Endothelial cell of umbilical vein (primary cell): ENCODE measurements around the gene MTTP. TPM values are rescaled to one million over a fixed set of nuclear protein-coding genes. Genes with fewer than 3 reads are reported as not detected.

Experiments
- BruUV-seq: library from RNA; stranded (reverse); fragments of 400-500 nt; replicated peaks from 2 replicates; lab custom pipeline; 2021; lab: Mats Ljungman, UMichigan
- CTCF ChIA-PET: fragments of 300-600, 350-600 bp; sonication (Branson Sonifier 250); formaldehyde crosslinking; loops from one replicate; lab custom pipeline; 2021; ENCODE audit warnings: antibody characterized with exemption, inconsistent platforms; lab: Charles Lee
- POLR2A ChIA-PET: fragments of 300-600, 350-600 bp; sonication (Branson Sonifier 250); formaldehyde crosslinking; loops from one replicate; lab custom pipeline; 2021; ENCODE audit warnings: antibody characterized with exemption, inconsistent platforms; lab: Charles Lee
- DNase-seq: peaks from one replicate; pipeline ENCODE4 v3.0.0-alpha.2; 2011; ENCODE audit warnings: low read depth, low spot score
- FAIRE-seq: peaks from 2 replicates; lab custom pipeline; 2011; peaks lifted over from hg19 to GRCh38; lab: Jason Lieb, UNC
- H2AFZ ChIP-seq: 2 replicates; pipeline ENCODE4 v1.6.0; 2012; ENCODE audit warnings: low read depth, low read length, control low read depth, inconsistent platforms
- H3K27ac ChIP-seq: 2 replicates; pipeline ENCODE4 v1.5.1; 2011; ENCODE audit warnings: low read depth, mild to moderate bottlenecking, control low read depth, low read length, moderate library complexity; ENCODE audit not compliant: insufficient read depth
- H3K27me3 ChIP-seq, 2 experiments: 2 replicates each; pipeline versions ENCODE4 v1.6.0 to v1.6.1; 2011; ENCODE audit warnings: low read length in 2 of 2, mixed read lengths in 1 of 2; ENCODE audit not compliant: control insufficient read depth in 2 of 2, insufficient read depth in 2 of 2
- H3K36me3 ChIP-seq, 2 experiments: 2 replicates in 1 of 2; 3 replicates in 1 of 2; pipeline ENCODE4 v1.5.1; 2011; ENCODE audit warnings: low read length in 2 of 2, mild to moderate bottlenecking in 1 of 2, moderate library complexity in 1 of 2; ENCODE audit not compliant: control insufficient read depth in 2 of 2, insufficient read depth in 2 of 2; ENCODE audit errors: extremely low read depth in 1 of 2
- H3K4me1 ChIP-seq: 3 replicates; pipeline ENCODE4 v1.5.1; 2011; ENCODE audit warnings: mild to moderate bottlenecking, low read length; ENCODE audit not compliant: control insufficient read depth, insufficient read depth; ENCODE audit errors: extremely low read depth
- H3K4me2 ChIP-seq: 2 replicates; pipeline ENCODE4 v1.6.1; 2011; ENCODE audit warnings: low read length, control low read depth, mixed read lengths; ENCODE audit not compliant: insufficient read depth
- H3K4me3 ChIP-seq, 3 experiments: fragments of 200-600 bp in 1 of 3; sonication (generic), shearing (Covaris generic) in 1 of 3; replicated peaks in 1 of 3; 2 replicates each; pipeline ENCODE4 v1.5.1; 2011 to 2016; ENCODE audit warnings: control low read depth in 3 of 3, low read length in 3 of 3, mild to moderate bottlenecking in 2 of 3, inconsistent platforms in 1 of 3, low read depth in 1 of 3, moderate library complexity in 1 of 3; ENCODE audit not compliant: insufficient read depth in 1 of 3
- H3K79me2 ChIP-seq: 2 replicates; pipeline ENCODE4 v1.6.0; 2012; ENCODE audit warnings: low read length, inconsistent platforms; ENCODE audit not compliant: control insufficient read depth, insufficient read depth
- H3K9ac ChIP-seq: replicated peaks from 2 replicates; pipeline ENCODE3; 2011; ENCODE audit warnings: low read length, control low read depth; ENCODE audit not compliant: insufficient read depth; ENCODE audit errors: extremely low read depth
- H3K9me1 ChIP-seq: replicated peaks from 3 replicates; pipeline ENCODE4 v1.6.0; 2011; ENCODE audit warnings: mild to moderate bottlenecking, low read length; ENCODE audit not compliant: control insufficient read depth, insufficient read depth; ENCODE audit errors: extremely low read depth
- H3K9me3 ChIP-seq: replicated peaks from 2 replicates; pipeline ENCODE4 v1.5.1; 2012; ENCODE audit warnings: low read length, inconsistent platforms; ENCODE audit not compliant: control insufficient read depth, insufficient read depth
- H4K20me1 ChIP-seq: replicated peaks from 2 replicates; pipeline ENCODE3; 2011; ENCODE audit warnings: mild to moderate bottlenecking, low read length; ENCODE audit not compliant: control insufficient read depth, insufficient read depth; ENCODE audit errors: extremely low read depth
- CTCF ChIP-seq, 2 donors: IDR thresholded peaks; 1 replicate in 1 of 2; 2 replicates in 1 of 2; pipeline ENCODE4 v1.5.1; 2011; ENCODE audit warnings: low read length in 2 of 2, mild to moderate bottlenecking in 2 of 2, moderate library complexity in 2 of 2, control low read depth in 1 of 2, inconsistent platforms in 1 of 2, low read depth in 1 of 2; ENCODE audit not compliant: insufficient read depth in 1 of 2; ENCODE audit errors: extremely low read depth in 1 of 2
- EZH2 ChIP-seq: IDR thresholded peaks from 2 replicates; pipeline ENCODE4 v1.6.1; 2012; ENCODE audit warnings: borderline replicate concordance, low read depth, mild to moderate bottlenecking, moderate library complexity, low read length, inconsistent platforms; ENCODE audit not compliant: severe bottlenecking
- FOS ChIP-seq: IDR thresholded peaks from 2 replicates; pipeline ENCODE4 v1.6.1; 2011; ENCODE audit warnings: mild to moderate bottlenecking, low read length, moderate library complexity, borderline replicate concordance; ENCODE audit not compliant: insufficient read depth
- GATA2 ChIP-seq: IDR thresholded peaks from 2 replicates; pipeline ENCODE4 v1.7.0; 2011; ENCODE audit warnings: low read depth, mild to moderate bottlenecking, moderate library complexity, mixed read lengths, low read length; ENCODE audit not compliant: insufficient read length, insufficient read depth
- JUN ChIP-seq: IDR thresholded peaks from 2 replicates; pipeline ENCODE4 v1.6.1; 2011; ENCODE audit warnings: borderline replicate concordance, low read depth; ENCODE audit not compliant: insufficient read length, insufficient read depth
- MAX ChIP-seq: IDR thresholded peaks from 2 replicates; pipeline ENCODE4 v1.6.1; 2011; ENCODE audit not compliant: insufficient read depth, insufficient read length
- MYC ChIP-seq: IDR thresholded peaks from one replicate; pipeline ENCODE4 v1.6.1; 2011; ENCODE audit warnings: mild to moderate bottlenecking, low read depth, low read length
- POLR2A ChIP-seq: IDR thresholded peaks from 2 replicates; pipeline ENCODE4 v1.6.1; 2012; ENCODE audit warnings: low read depth, mild to moderate bottlenecking, control low read depth, low read length
- POLR2AphosphoS5 ChIP-seq: IDR thresholded peaks from 2 replicates; pipeline ENCODE4 v1.6.1; 2012; ENCODE audit warnings: low read depth, mild to moderate bottlenecking, control low read depth, low read length, moderate library complexity; ENCODE audit not compliant: insufficient read depth
- dilution Hi-C: fragments of 300-500 bp; cut with MboI; formaldehyde crosslinking; loops from one replicate; pipeline ENCODE4 v1.15.0; 2019; ENCODE audit warnings: low sequenced_read_pairs; ENCODE audit not compliant: extremely low pct_ligation_motif_present
- intact Hi-C: fragments of 100-400 bp; cut with micrococcal nuclease; formaldehyde crosslinking; loops from one replicate; pipeline ENCODE4 v1.10.0; 2022
- polyA plus RNA-seq, 4 experiments: library from polyadenylated mRNA; depleted of rRNA in 3 of 4; stranded (reverse) in 3 of 4; unstranded in 1 of 4; fragments of >200 nt; gene quantifications; 2 replicates each; pipeline versions ENCODE4 v1.2.1 to v1.2.3, GENCODE V29; 2011 to 2012; ENCODE audit warnings: missing spikeins in 1 of 4
- total RNA-seq: library from RNA; stranded (reverse); gene quantifications from 2 replicates; pipeline ENCODE4 v1.2.3, GENCODE V29; 2021

MTTP gene
- total and polyA plus RNA-seq, 2 donors (not counting 3 experiments of a cell fraction or from before 2014, with no cell fraction given) = not detected

GRCh38 chr4:99536271-99536670 is 38.4 kb upstream of the MTTP start:
- DNase-seq (no peak), FAIRE-seq (no peak)
- TF ChIP-seq MYC (no peak), EZH2 (no peak), MAX (no peak), JUN (no peak), POLR2AphosphoS5 (no peak), POLR2A (no peak), FOS (no peak), GATA2 (no peak), CTCF (IDR thresholded peaks at IDR 0.05; ENCODE audit: extremely low read depth in 1 of 2, insufficient read depth in 1 of 2, low read depth in 1 of 2, low read length in 2 of 2) (no peak)
- Histone ChIP-seq H3K27ac (no peak overlapping the region), H4K20me1 (no peaks in the 10 kb centered on the region), H2AFZ (no peak overlapping the region), H3K27me3 (peaks cover 2 to 3% of the 10 kb centered on the region in 2 experiments), H3K4me1 (no peaks in the 10 kb centered on the region), H3K79me2 (no peaks in the 10 kb centered on the region), H3K9me1 (no peaks in the 10 kb centered on the region), H3K9me3 (no peaks in the 10 kb centered on the region), H3K4me2 (no peak overlapping the region), H3K9ac (no peak overlapping the region), H3K4me3 (no peak overlapping the region), H3K36me3 (no peaks in the 10 kb centered on the region)
- POLR2A ChIA-PET = no interaction called here
- CTCF ChIA-PET = no interaction called here
- intact Hi-C loops = no loop called here
- BruUV-seq = no TSS peak
- dilution Hi-C loops = no loop called here
